GM18861 (cell line): ENCODE results near the gene BANP.
"Not testable (repeated sequence)": the region's sequence is repeated elsewhere in the genome, so short reads cannot be mapped to it uniquely, and the experiment has no call there.

Source experiments
- ATAC-seq: cut with Tn5 transposase; IDR thresholded peaks from one replicate; pipeline ENCODE4 v1.9.1; 2021; ENCODE audit not compliant: unreplicated experiment

The BANP gene

GRCh38 chr16:88077328-88078108, 126.3 kb downstream of the BANP start:
- ATAC-seq = no peak

GRCh38 chr16:88078111-88078775, 127.0 kb downstream of the BANP start:
- no peak for ATAC-seq

GRCh38 chr16:88083582-88083981, 132.3 kb downstream of the BANP start:
- ATAC-seq = no peak

GRCh38 chr16:88084881-88085280, 133.6 kb downstream of the BANP start:
- ATAC-seq = no peak

GRCh38 chr16:88086571-88087516, 135.6 kb downstream of the BANP start:
- ATAC-seq = no peak

- no peak for ATAC-seq
Measured at GRCh38 chr16:88087517-88087877, 136.3 kb downstream of the BANP start.

GRCh38 chr16:88088161-88088581, 136.9 kb downstream of the BANP start:
- no peak for ATAC-seq

- not testable (repeated sequence) for ATAC-seq
Measured at GRCh38 chr16:88088611-88089010, 137.4 kb downstream of the BANP start.

- ATAC-seq = not testable (repeated sequence)
Measured at GRCh38 chr16:88089071-88089470, 137.8 kb downstream of the BANP start.

GRCh38 chr16:88089632-88090376, 138.6 kb downstream of the BANP start:
- not testable (repeated sequence) for ATAC-seq

- not testable (repeated sequence) for ATAC-seq
Measured at GRCh38 chr16:88090377-88091175, 139.3 kb downstream of the BANP start.

- not testable (repeated sequence) for ATAC-seq
Measured at GRCh38 chr16:88091221-88091971, 140.2 kb downstream of the BANP start.

GRCh38 chr16:88091972-88092302, 140.7 kb downstream of the BANP start:
- not testable (repeated sequence) for ATAC-seq

GRCh38 chr16:88092791-88093555, 141.7 kb downstream of the BANP start:
- ATAC-seq = not testable (repeated sequence)

- ATAC-seq = not testable (repeated sequence)
Measured at GRCh38 chr16:88093556-88094252, 142.5 kb downstream of the BANP start.

- ATAC-seq = not testable (repeated sequence)
Measured at GRCh38 chr16:88094253-88094575, 143.0 kb downstream of the BANP start.

GRCh38 chr16:88094900-88095299, 143.7 kb downstream of the BANP start:
- not testable (repeated sequence) for ATAC-seq

GRCh38 chr16:88096659-88097058, 145.4 kb downstream of the BANP start:
- ATAC-seq = not testable (repeated sequence)
